ENCODE data around the gene TTC7B. TPM values are rescaled to one million over a fixed set of nuclear protein-coding genes. Genes with fewer than 3 reads are reported as not detected.
A peak's percentile ranks its signal among the peaks of the same experiment; 100 is the strongest.

Gene TTC7B
- total and polyA plus RNA-seq, 2 experiments from 2014 or later = 7.9 to 28.6 TPM

- no peak overlapping the region; the same call in 1 of the 2 replicates for H3K27ac Mint-ChIP-seq
- no peaks in the 10 kb centered on the region for H3K9me3 Mint-ChIP-seq
- H3K4me2 ChIP-seq = no peak overlapping the region
- H3K4me3 Mint-ChIP-seq = no peak overlapping the region
- no peaks in the 10 kb centered on the region for H3K36me3 ChIP-seq (ENCODE audit: insufficient read depth)
- H3K27me3 ChIP-seq (ENCODE audit: insufficient read depth) = no peaks in the 10 kb centered on the region
- ATAC-seq = peak; percentile 37
- H3K79me2 ChIP-seq (replicated peaks; ENCODE audit: insufficient read depth) = no peaks in the 10 kb centered on the region
- 0 out of 2 replicates have a peak, but pooled peaks cover 4% of the 10 kb centered on the region for H3K9me2 ChIP-seq (ENCODE audit: insufficient read depth)
- H3K36me3 Mint-ChIP-seq (ENCODE audit: low read depth) = no peaks in the 10 kb centered on the region
- no peak for DNase-seq (ENCODE audit: low spot score)
- no peak overlapping the region for H3K4me3 ChIP-seq
- H4K20me1 ChIP-seq (replicated peaks; ENCODE audit: insufficient read depth) = no peaks in the 10 kb centered on the region; the same call in 1 of the 2 replicates
- H3K27me3 Mint-ChIP-seq (ENCODE audit: insufficient read depth, low read depth, poor library complexity) = peaks cover 10% of the 10 kb centered on the region
- TF ChIP-seq CREB1 (CRISPR knock-in tag; IDR thresholded peaks at IDR 0.05; ENCODE audit: low read depth) = no peak
- TF ChIP-seq, protein P1, sequence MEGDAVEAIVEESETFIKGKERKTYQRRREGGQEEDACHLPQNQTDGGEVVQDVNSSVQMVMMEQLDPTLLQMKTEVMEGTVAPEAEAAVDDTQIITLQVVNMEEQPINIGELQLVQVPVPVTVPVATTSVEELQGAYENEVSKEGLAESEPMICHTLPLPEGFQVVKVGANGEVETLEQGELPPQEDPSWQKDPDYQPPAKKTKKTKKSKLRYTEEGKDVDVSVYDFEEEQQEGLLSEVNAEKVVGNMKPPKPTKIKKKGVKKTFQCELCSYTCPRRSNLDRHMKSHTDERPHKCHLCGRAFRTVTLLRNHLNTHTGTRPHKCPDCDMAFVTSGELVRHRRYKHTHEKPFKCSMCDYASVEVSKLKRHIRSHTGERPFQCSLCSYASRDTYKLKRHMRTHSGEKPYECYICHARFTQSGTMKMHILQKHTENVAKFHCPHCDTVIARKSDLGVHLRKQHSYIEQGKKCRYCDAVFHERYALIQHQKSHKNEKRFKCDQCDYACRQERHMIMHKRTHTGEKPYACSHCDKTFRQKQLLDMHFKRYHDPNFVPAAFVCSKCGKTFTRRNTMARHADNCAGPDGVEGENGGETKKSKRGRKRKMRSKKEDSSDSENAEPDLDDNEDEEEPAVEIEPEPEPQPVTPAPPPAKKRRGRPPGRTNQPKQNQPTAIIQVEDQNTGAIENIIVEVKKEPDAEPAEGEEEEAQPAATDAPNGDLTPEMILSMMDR (conservative IDR thresholded peaks at IDR 0.05; ENCODE audit: low read depth in 2 of 2) = no peak
- no peak for TF ChIP-seq NANOG (IDR thresholded peaks at IDR 0.05; ENCODE audit: borderline replicate concordance)
- TF ChIP-seq POLR2AphosphoS5 (IDR thresholded peaks at IDR 0.05; ENCODE audit: low read depth) = no peak
- no peak for TF ChIP-seq ZNF114 (CRISPR knock-in tag; IDR thresholded peaks at IDR 0.05)
- no peak for TF ChIP-seq REST (IDR thresholded peaks at IDR 0.05; ENCODE audit: unreplicated experiment)
- TF ChIP-seq, protein P2, sequence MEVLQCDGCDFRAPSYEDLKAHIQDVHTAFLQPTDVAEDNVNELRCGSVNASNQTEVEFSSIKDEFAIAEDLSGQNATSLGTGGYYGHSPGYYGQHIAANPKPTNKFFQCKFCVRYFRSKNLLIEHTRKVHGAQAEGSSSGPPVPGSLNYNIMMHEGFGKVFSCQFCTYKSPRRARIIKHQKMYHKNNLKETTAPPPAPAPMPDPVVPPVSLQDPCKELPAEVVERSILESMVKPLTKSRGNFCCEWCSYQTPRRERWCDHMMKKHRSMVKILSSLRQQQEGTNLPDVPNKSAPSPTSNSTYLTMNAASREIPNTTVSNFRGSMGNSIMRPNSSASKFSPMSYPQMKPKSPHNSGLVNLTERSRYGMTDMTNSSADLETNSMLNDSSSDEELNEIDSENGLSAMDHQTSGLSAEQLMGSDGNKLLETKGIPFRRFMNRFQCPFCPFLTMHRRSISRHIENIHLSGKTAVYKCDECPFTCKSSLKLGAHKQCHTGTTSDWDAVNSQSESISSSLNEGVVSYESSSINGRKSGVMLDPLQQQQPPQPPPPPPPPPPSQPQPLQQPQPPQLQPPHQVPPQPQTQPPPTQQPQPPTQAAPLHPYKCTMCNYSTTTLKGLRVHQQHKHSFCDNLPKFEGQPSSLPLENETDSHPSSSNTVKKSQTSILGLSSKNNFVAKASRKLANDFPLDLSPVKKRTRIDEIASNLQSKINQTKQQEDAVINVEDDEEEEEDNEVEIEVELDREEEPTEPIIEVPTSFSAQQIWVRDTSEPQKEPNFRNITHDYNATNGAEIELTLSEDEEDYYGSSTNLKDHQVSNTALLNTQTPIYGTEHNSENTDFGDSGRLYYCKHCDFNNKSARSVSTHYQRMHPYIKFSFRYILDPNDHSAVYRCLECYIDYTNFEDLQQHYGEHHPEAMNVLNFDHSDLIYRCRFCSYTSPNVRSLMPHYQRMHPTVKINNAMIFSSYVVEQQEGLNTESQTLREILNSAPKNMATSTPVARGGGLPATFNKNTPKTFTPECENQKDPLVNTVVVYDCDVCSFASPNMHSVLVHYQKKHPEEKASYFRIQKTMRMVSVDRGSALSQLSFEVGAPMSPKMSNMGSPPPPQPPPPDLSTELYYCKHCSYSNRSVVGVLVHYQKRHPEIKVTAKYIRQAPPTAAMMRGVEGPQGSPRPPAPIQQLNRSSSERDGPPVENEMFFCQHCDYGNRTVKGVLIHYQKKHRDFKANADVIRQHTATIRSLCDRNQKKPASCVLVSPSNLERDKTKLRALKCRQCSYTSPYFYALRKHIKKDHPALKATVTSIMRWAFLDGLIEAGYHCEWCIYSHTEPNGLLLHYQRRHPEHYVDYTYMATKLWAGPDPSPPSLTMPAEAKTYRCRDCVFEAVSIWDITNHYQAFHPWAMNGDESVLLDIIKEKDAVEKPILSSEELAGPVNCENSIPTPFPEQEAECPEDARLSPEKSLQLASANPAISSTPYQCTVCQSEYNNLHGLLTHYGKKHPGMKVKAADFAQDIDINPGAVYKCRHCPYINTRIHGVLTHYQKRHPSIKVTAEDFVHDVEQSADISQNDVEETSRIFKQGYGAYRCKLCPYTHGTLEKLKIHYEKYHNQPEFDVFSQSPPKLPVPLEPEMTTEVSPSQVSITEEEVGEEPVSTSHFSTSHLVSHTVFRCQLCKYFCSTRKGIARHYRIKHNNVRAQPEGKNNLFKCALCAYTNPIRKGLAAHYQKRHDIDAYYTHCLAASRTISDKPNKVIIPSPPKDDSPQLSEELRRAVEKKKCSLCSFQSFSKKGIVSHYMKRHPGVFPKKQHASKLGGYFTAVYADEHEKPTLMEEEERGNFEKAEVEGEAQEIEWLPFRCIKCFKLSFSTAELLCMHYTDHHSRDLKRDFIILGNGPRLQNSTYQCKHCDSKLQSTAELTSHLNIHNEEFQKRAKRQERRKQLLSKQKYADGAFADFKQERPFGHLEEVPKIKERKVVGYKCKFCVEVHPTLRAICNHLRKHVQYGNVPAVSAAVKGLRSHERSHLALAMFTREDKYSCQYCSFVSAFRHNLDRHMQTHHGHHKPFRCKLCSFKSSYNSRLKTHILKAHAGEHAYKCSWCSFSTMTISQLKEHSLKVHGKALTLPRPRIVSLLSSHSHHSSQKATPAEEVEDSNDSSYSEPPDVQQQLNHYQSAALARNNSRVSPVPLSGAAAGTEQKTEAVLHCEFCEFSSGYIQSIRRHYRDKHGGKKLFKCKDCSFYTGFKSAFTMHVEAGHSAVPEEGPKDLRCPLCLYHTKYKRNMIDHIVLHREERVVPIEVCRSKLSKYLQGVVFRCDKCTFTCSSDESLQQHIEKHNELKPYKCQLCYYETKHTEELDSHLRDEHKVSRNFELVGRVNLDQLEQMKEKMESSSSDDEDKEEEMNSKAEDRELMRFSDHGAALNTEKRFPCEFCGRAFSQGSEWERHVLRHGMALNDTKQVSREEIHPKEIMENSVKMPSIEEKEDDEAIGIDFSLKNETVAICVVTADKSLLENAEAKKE (CRISPR knock-in tag; IDR thresholded peaks at IDR 0.05) = no peak
- no peak for TF ChIP-seq ETS1 (IDR thresholded peaks at IDR 0.05)
- no peak for TF ChIP-seq ZNF331 (CRISPR knock-in tag; IDR thresholded peaks at IDR 0.05; ENCODE audit: low read depth)
- no peak for TF ChIP-seq STAT1 (IDR thresholded peaks at IDR 0.05; ENCODE audit: unreplicated experiment)
- TF ChIP-seq EZH2phosphoT487 (IDR thresholded peaks at IDR 0.05; ENCODE audit: unreplicated experiment) = no peak
- H2AFZ ChIP-seq = no peak overlapping the region
- no peak overlapping the region for H3K27ac ChIP-seq (ENCODE audit: low read depth)
- peaks cover 28% of the 10 kb centered on the region for H3K4me1 Mint-ChIP-seq
- peaks cover 12% of the 10 kb centered on the region for H3K4me1 ChIP-seq (ENCODE audit: insufficient read depth)
- H3F3A ChIP-seq (replicated peaks; ENCODE audit: low read depth) = no peaks in the 10 kb centered on the region
These were observed 247.8 kb downstream of the TTC7B start for GRCh38 chr14:90568405-90568804.

All from GM23338 (cell line).